ENCODE data around the gene HDHD3.
A peak's percentile ranks its signal among the peaks of the same experiment; 100 is the strongest.

HDHD3 gene

DNA sequence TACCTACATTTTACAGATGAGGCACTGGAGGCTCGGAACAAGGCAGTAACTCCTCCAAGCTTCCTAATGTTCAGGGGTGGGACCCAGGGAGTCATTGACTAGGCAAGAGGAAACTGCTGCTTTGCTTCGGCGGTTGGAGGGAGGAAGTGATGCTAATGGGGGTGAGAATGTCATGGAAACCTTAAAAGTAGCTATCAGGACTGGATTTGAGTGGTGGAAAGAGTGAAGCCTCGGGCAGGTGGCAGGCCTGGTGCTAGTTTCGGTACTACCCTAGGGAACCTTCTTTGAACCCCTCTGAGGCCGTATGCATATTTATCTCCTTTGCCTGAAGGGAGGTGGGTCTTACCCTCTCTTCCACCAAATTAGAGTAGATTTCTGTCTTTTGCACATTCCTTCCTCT, 25.8 kb downstream of the HDHD3 start:
- H3K27me3 ChIP-seq (ENCODE audit: control insufficient read depth in 1 of 2, insufficient read depth in 2 of 2, low read length in 2 of 2): peaks cover 0 to 3% of the 10 kb centered on the region in 2 donors
- no peak overlapping the region for H3K9ac ChIP-seq (ENCODE audit: low read depth in 1 of 2, low read length in 2 of 2)
- peaks cover 20 to 26% of the 10 kb centered on the region in 2 donors for H3K4me1 ChIP-seq (ENCODE audit: control insufficient read depth in 1 of 2, insufficient read depth in 2 of 2, low read length in 2 of 2)
- no peaks in the 10 kb centered on the region for H3K36me3 ChIP-seq (ENCODE audit: control insufficient read depth in 1 of 2, insufficient read depth in 2 of 2, low read length in 2 of 2)
- no peaks in the 10 kb centered on the region for H3K9me3 ChIP-seq (ENCODE audit: control insufficient read depth in 1 of 2, low read length in 2 of 2)
- H3K27ac ChIP-seq (ENCODE audit: low read depth, low read length): no peak overlapping the region
- peak overlapping the region in 1 of 2 donors; percentile 83 for H3K4me3 ChIP-seq (ENCODE audit: low read depth in 1 of 2, low read length in 2 of 2)

DNA sequence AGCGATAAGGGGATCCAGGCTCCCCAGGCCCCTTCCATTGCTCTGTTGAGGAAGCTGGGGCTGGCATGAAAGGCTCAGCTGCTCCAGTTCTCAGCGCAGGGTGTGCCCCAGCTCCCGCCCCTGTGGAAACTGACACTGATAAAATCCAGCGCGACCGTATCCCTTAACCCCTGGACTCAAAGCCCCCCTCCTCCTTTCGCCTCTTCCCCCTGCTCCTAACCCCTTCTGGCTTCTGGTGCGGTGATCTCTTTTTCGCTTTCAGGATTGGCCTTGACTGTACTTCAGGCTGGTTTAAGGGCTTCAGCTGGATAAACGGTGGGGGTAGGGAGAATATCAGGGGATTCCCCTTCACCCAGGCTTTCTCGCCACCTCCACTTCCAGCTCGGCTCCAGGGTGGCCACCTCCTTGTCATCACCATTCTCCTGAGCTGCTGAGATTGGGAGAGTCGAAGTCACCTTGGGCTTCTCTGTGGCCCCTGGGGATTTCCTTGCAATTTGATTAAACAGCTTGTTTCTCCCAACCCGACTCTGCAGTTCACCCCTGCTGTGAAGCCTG, 26.6 kb downstream of the HDHD3 start:
- H3K27me3 ChIP-seq (ENCODE audit: control insufficient read depth in 1 of 2, insufficient read depth in 2 of 2, low read length in 2 of 2): peaks cover 0 to 3% of the 10 kb centered on the region in 2 donors
- no peaks in the 10 kb centered on the region for H3K36me3 ChIP-seq (ENCODE audit: control insufficient read depth in 1 of 2, insufficient read depth in 2 of 2, low read length in 2 of 2)
- peak overlapping the region; percentile 69 to 70 for H3K9ac ChIP-seq (ENCODE audit: low read depth in 1 of 2, low read length in 2 of 2)
- H3K9me3 ChIP-seq (ENCODE audit: control insufficient read depth in 1 of 2, low read length in 2 of 2): no peaks in the 10 kb centered on the region
- peaks cover 27 to 31% of the 10 kb centered on the region in 2 donors for H3K4me1 ChIP-seq (ENCODE audit: control insufficient read depth in 1 of 2, insufficient read depth in 2 of 2, low read length in 2 of 2)
- peak overlapping the region; percentile 69 to 83 for H3K4me3 ChIP-seq (ENCODE audit: low read depth in 1 of 2, low read length in 2 of 2)
- H3K27ac ChIP-seq (ENCODE audit: low read depth, low read length): no peak overlapping the region

DNA sequence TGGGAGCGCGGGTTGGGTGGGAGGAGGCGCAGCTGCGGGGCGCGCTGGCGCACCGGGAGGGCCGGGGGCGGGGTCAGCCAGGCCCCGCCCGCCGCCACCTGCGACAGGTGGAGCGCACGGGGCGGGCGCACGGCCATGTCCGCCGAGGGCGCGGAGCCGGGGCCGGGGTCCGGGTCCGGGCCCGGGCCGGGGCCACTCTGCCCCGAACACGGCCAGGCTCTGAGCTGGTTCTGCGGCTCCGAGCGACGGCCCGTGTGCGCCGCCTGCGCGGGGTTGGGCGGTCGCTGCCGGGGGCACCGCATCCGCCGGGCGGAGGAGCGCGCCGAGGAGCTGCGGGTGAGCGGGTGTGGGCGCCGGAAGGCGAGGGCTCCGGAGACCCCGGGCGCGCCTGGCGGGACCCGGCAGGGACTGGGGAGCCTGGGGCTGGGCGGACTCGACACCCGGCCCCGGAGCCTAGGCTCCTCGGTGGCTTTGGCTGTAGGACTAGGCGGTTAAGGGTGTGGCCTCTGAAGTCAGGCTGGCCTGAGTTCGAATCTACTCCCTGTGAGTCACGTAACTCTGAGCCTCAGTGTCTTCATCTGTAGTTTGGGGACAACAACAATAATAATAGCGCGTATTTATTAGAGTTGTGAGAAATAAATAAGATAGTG, 27.2 kb downstream of the HDHD3 start, which contains the start of gene BSPRY:
BSPRY (plus strand) TSS at position 97 of the 650 bp plus-strand sequence; CDS start at position 136, 39 bp downstream.
- no peaks in the 10 kb centered on the region for H3K9me3 ChIP-seq (ENCODE audit: control insufficient read depth in 1 of 2, low read length in 2 of 2)
- H3K27ac ChIP-seq (ENCODE audit: low read depth, low read length): no peak within 1 kb of the TSS
- H3K36me3 ChIP-seq (ENCODE audit: control insufficient read depth in 1 of 2, insufficient read depth in 2 of 2, low read length in 2 of 2): no peaks in the 10 kb centered on the region
- H3K9ac ChIP-seq (ENCODE audit: low read depth in 1 of 2, low read length in 2 of 2): peak within 1 kb of the TSS; percentile 69 to 70
- H3K4me1 ChIP-seq (ENCODE audit: control insufficient read depth in 1 of 2, insufficient read depth in 2 of 2, low read length in 2 of 2): peaks cover 28 to 34% of the 10 kb centered on the region in 2 donors
- H3K27me3 ChIP-seq (ENCODE audit: control insufficient read depth in 1 of 2, insufficient read depth in 2 of 2, low read length in 2 of 2): peaks cover 0 to 3% of the 10 kb centered on the region in 2 donors
- peak within 1 kb of the TSS; percentile 69 to 83 for H3K4me3 ChIP-seq (ENCODE audit: low read depth in 1 of 2, low read length in 2 of 2)

DNA sequence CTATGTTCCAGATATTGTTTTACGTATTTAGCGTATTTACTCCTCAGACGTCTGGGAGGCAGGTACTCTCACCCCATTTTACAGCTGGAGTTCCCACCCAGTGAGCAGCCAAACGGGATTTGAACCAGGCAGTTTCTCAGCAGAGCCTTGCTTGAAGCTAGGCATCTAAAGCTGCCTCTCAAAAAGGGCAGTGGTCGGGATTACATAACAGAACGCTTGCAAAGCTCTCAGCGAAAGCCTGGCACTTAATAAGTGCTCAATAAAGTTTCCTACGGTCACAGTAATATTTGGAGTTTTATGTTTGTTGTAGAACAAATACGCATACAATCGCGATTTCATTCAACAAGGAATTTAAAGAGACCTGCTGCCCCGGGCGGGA, 27.7 kb downstream of the HDHD3 start:
- no peaks in the 10 kb centered on the region for H3K36me3 ChIP-seq (ENCODE audit: control insufficient read depth in 1 of 2, insufficient read depth in 2 of 2, low read length in 2 of 2)
- no peaks in the 10 kb centered on the region for H3K9me3 ChIP-seq (ENCODE audit: control insufficient read depth in 1 of 2, low read length in 2 of 2)
- no peak overlapping the region for H3K27ac ChIP-seq (ENCODE audit: low read depth, low read length)
- H3K9ac ChIP-seq (ENCODE audit: low read depth in 1 of 2, low read length in 2 of 2): no peak overlapping the region
- peaks cover 29 to 34% of the 10 kb centered on the region in 2 donors for H3K4me1 ChIP-seq (ENCODE audit: control insufficient read depth in 1 of 2, insufficient read depth in 2 of 2, low read length in 2 of 2)
- H3K4me3 ChIP-seq (ENCODE audit: low read depth in 1 of 2, low read length in 2 of 2): peak overlapping the region; percentile 57 to 83
- H3K27me3 ChIP-seq (ENCODE audit: control insufficient read depth in 1 of 2, insufficient read depth in 2 of 2, low read length in 2 of 2): peaks cover 0 to 3% of the 10 kb centered on the region in 2 donors

DNA sequence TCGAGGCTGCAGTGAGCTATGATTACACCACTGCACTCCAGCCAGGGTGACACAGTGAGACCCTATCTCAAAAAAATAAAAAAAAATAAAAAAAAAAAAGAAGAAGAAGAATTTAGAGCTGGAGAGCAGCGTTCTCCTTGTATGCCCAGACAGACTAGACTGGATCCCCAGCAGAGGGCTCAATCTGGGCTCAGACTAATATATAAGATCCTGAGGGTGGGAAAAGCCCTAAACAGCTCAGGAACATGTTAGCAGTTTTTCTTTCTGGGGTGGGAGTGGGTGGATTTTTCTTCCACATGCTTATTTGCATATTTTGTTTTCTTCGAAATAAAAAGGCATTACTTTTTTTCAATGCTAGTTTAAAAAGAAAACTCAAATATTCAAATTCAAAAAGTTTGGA, 28.3 kb downstream of the HDHD3 start:
- Histone ChIP-seq H3K4me1 (ENCODE audit: control insufficient read depth in 1 of 2, insufficient read depth in 2 of 2, low read length in 2 of 2) (peaks cover 31 to 34% of the 10 kb centered on the region in 2 donors), H3K27me3 (ENCODE audit: control insufficient read depth in 1 of 2, insufficient read depth in 2 of 2, low read length in 2 of 2) (peaks cover 0 to 3% of the 10 kb centered on the region in 2 donors), H3K4me3 (ENCODE audit: low read depth in 1 of 2, low read length in 2 of 2) (no peak overlapping the region), H3K36me3 (ENCODE audit: control insufficient read depth in 1 of 2, insufficient read depth in 2 of 2, low read length in 2 of 2) (no peaks in the 10 kb centered on the region), H3K27ac (ENCODE audit: low read depth, low read length) (no peak overlapping the region), H3K9me3 (ENCODE audit: control insufficient read depth in 1 of 2, low read length in 2 of 2) (no peaks in the 10 kb centered on the region), H3K9ac (ENCODE audit: low read depth in 1 of 2, low read length in 2 of 2) (no peak overlapping the region)

DNA sequence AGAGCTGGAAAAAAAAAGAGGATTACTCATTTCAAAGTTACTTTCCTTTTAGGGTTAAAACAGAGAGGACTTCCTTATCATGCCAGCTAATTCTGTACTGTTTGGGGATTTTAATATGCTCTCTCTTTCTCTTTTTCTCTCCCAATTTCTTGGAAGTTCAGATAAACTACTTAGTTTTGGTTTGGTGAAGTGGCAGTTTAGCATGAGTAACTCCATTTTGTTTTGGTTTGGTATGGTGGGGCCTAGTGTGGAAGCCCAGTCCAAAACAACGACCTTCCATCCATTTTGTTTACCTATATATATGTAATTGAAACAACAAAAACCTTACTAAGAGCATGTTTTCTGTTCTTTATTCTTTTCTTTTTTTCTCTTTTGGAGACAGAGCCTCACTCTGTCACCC, 31.1 kb downstream of the HDHD3 start:
- Histone ChIP-seq H3K36me3 (ENCODE audit: control insufficient read depth in 1 of 2, insufficient read depth in 2 of 2, low read length in 2 of 2) (no peaks in the 10 kb centered on the region), H3K4me3 (ENCODE audit: low read depth in 1 of 2, low read length in 2 of 2) (no peak overlapping the region), H3K9ac (ENCODE audit: low read depth in 1 of 2, low read length in 2 of 2) (no peak overlapping the region), H3K27ac (ENCODE audit: low read depth, low read length) (no peak overlapping the region), H3K27me3 (ENCODE audit: control insufficient read depth in 1 of 2, insufficient read depth in 2 of 2, low read length in 2 of 2) (peaks cover 0 to 3% of the 10 kb centered on the region in 2 donors), H3K4me1 (ENCODE audit: control insufficient read depth in 1 of 2, insufficient read depth in 2 of 2, low read length in 2 of 2) (peaks cover 28 to 31% of the 10 kb centered on the region in 2 donors), H3K9me3 (ENCODE audit: control insufficient read depth in 1 of 2, low read length in 2 of 2) (no peaks in the 10 kb centered on the region)

DNA sequence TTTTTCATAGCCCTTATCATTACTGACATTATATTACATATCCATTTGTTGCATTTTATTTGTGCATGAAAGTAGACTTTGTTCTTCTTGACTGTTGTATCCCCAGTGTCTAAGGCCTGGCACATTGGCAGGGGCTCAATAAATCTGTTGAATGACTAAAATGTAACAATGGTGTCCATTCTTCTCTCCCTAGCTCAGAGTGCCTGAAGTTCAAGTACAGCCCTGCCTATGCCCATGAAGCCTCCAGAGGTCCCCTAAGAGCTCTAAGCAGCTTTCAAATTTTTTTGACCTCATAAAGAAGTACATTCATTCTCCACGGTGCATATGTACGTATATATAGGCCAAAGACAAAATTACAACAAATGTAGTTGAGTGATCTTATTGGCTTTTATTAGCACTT, 31.6 kb downstream of the HDHD3 start:
- H3K4me1 ChIP-seq (ENCODE audit: control insufficient read depth in 1 of 2, insufficient read depth in 2 of 2, low read length in 2 of 2): peaks cover 23 to 31% of the 10 kb centered on the region in 2 donors
- H3K9me3 ChIP-seq (ENCODE audit: control insufficient read depth in 1 of 2, low read length in 2 of 2): no peaks in the 10 kb centered on the region
- H3K27ac ChIP-seq (ENCODE audit: low read depth, low read length): no peak overlapping the region
- no peak overlapping the region for H3K4me3 ChIP-seq (ENCODE audit: low read depth in 1 of 2, low read length in 2 of 2)
- H3K36me3 ChIP-seq (ENCODE audit: control insufficient read depth in 1 of 2, insufficient read depth in 2 of 2, low read length in 2 of 2): no peaks in the 10 kb centered on the region
- H3K9ac ChIP-seq (ENCODE audit: low read depth in 1 of 2, low read length in 2 of 2): no peak overlapping the region
- peaks cover 0 to 3% of the 10 kb centered on the region in 2 donors for H3K27me3 ChIP-seq (ENCODE audit: control insufficient read depth in 1 of 2, insufficient read depth in 2 of 2, low read length in 2 of 2)

DNA sequence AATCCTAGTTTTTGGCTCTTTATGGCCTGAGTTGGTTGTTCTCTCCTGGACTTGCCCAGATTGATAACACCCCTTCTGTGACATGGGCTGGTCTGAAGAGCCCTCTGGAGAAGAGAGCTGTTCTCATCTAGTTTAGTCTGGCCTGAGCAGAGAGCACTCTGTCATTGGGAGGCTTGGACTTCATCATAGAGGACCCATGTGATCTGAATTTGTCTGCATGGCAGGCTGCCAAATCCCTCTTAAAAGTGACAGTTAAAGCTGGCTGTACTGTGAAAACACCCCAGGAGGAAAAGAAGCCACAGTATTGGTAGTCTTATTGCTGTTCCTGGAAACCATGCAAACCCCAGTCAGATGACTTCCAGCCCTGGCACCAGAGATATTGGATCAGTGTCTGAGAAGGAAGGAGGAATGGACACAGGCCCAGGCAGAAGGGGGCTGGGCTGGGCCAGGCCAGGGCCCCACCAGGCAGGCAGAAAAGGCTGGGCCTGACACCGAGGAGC, 33.0 kb downstream of the HDHD3 start:
- no peak overlapping the region for H3K27ac ChIP-seq (ENCODE audit: low read depth, low read length)
- H3K9me3 ChIP-seq (ENCODE audit: control insufficient read depth in 1 of 2, low read length in 2 of 2): no peaks in the 10 kb centered on the region
- peaks cover 20 to 29% of the 10 kb centered on the region in 2 donors for H3K4me1 ChIP-seq (ENCODE audit: control insufficient read depth in 1 of 2, insufficient read depth in 2 of 2, low read length in 2 of 2)
- H3K9ac ChIP-seq (ENCODE audit: low read depth in 1 of 2, low read length in 2 of 2): no peak overlapping the region
- H3K27me3 ChIP-seq (ENCODE audit: control insufficient read depth in 1 of 2, insufficient read depth in 2 of 2, low read length in 2 of 2): no peaks in the 10 kb centered on the region
- no peak overlapping the region for H3K4me3 ChIP-seq (ENCODE audit: low read depth in 1 of 2, low read length in 2 of 2)
- H3K36me3 ChIP-seq (ENCODE audit: control insufficient read depth in 1 of 2, insufficient read depth in 2 of 2, low read length in 2 of 2): no peaks in the 10 kb centered on the region

DNA sequence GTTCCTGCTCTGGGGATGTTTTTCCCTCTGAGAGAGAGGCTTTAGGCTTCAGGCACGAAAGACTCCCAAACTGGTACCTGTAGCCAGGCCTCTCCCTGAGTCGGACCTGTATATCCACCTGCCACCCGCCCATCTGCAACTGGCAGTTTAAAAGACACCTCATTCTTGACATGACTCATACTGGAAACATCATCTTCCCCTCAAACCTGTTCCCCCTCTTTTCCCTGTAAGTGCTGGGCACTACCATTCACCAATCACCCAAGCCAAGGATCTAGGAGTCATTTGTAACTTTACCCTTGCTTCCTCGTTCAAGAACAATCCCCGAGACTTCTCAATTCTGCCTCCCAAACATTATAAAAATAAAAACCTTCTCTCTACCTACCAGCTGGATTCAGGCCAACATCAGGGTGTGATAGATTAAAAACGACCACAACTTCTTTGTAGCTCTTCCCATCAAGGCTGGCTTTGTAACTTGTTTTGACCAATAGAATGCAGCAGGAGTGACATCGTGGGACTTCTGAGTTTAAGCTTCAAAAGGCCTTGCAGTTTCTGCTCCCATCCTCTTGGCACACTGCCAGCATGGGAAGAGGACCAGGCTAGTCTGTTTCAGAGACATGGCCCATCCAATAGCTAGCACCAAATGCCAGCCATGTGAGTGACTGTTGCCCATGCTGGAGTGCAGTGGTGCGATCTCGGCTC, 34.9 kb downstream of the HDHD3 start:
- Histone ChIP-seq H3K27me3 (ENCODE audit: control insufficient read depth in 1 of 2, insufficient read depth in 2 of 2, low read length in 2 of 2) (no peaks in the 10 kb centered on the region), H3K27ac (ENCODE audit: low read depth, low read length) (no peak overlapping the region), H3K4me3 (ENCODE audit: low read depth in 1 of 2, low read length in 2 of 2) (no peak overlapping the region), H3K9me3 (ENCODE audit: control insufficient read depth in 1 of 2, low read length in 2 of 2) (no peaks in the 10 kb centered on the region), H3K9ac (ENCODE audit: low read depth in 1 of 2, low read length in 2 of 2) (no peak overlapping the region), H3K36me3 (ENCODE audit: control insufficient read depth in 1 of 2, insufficient read depth in 2 of 2, low read length in 2 of 2) (no peaks in the 10 kb centered on the region), H3K4me1 (ENCODE audit: control insufficient read depth in 1 of 2, insufficient read depth in 2 of 2, low read length in 2 of 2) (peaks cover 13 to 22% of the 10 kb centered on the region in 2 donors)
